ENCODE results near the gene SETD7. TPM values are rescaled to one million over a fixed set of nuclear protein-coding genes. Genes with fewer than 3 reads are reported as not detected.

SETD7 gene
- total and polyA plus RNA-seq, 2 donors (not counting 1 experiment from before 2014, with no cell fraction given): 37.5 to 80.8 TPM

DNA sequence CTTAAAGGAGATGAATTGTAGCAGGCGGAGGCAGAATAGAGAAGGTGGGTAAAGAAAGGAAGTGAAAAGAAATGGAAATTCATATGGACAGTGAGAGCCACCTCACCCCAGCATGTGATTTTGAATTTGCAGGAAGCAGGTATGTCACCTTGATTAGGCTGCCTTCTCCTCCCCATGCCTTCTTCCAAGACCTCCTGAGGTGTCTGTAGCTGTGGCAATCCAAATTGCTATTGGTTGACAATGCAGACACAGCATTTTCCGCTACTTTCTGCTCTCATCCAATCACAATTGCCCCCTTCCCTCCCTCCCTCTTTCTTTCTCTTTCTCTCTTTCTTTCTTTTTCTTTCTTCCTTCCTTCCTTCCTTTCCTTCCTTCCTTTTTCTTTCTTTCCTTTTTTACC is 63.6 kb downstream of the SETD7 start:
- H3K36me3 ChIP-seq (ENCODE audit: control insufficient read depth, insufficient read depth, low read length): no peaks in the 10 kb centered on the region
- H4K20me1 ChIP-seq (ENCODE audit: control insufficient read depth, extremely low read depth, insufficient read depth, low read length): no peaks in the 10 kb centered on the region
- no peaks in the 10 kb centered on the region for H3K27me3 ChIP-seq (ENCODE audit: control insufficient read depth, insufficient read depth, low read length)
- no peaks in the 10 kb centered on the region for H3K79me2 ChIP-seq (ENCODE audit: control insufficient read depth, insufficient read depth, low read length)
- TF ChIP-seq EZH2 (IDR thresholded peaks at IDR 0.05; ENCODE audit: low read length, missing control alignments): no peak
- no peak for TF ChIP-seq CTCF (conservative IDR thresholded peaks at IDR 0.05 in 1 of 2, IDR thresholded peaks at IDR 0.05 in 1 of 2; ENCODE audit: low read depth in 1 of 2, low read length in 2 of 2)
- H2AFZ ChIP-seq (ENCODE audit: low read length): no peak overlapping the region
- H3K4me1 ChIP-seq (ENCODE audit: control insufficient read depth, extremely low read depth, insufficient read depth, low read length): no peaks in the 10 kb centered on the region
- H3K9ac ChIP-seq (ENCODE audit: insufficient read depth, low read length): no peak overlapping the region
- no peak overlapping the region for H3K4me3 ChIP-seq (replicated peaks in 1 of 4; ENCODE audit: control extremely low read depth in 1 of 4, insufficient read depth in 1 of 4, low read depth in 3 of 4, low read length in 4 of 4)
- H3K27ac ChIP-seq (ENCODE audit: insufficient read depth, low read length): no peak overlapping the region
- no peaks in the 10 kb centered on the region for H3K9me3 ChIP-seq (ENCODE audit: control insufficient read depth, insufficient read depth, low read depth, low read length)
- no peak overlapping the region for H3K4me2 ChIP-seq (ENCODE audit: extremely low read depth, insufficient read depth, low read length)
- no peak for DNase-seq (ENCODE audit: low read depth in 2 of 2)

DNA sequence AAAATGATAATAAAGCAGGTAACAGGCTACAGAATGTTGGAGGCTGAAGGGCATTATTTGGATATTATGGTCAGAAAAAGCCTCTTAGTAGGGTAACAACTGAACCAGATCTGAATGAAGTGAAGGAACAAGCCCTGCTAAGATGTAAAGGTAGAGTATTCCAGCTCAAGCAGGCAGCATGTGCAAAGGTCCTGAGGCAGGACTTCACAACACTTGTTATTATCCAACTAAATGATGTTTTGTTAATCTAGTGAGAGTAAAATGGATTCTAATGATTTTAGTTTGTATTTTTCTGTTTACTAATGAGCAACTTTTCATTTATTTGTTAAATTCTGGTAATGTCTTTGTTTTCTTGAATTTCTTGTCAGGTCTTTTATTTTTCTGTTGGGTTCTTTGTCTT is 66.4 kb downstream of the SETD7 start:
- Histone ChIP-seq H3K4me1 (ENCODE audit: control insufficient read depth, extremely low read depth, insufficient read depth, low read length) (no peaks in the 10 kb centered on the region), H3K9ac (ENCODE audit: insufficient read depth, low read length) (no peak overlapping the region), H2AFZ (ENCODE audit: low read length) (no peak overlapping the region), H3K4me3 (replicated peaks in 1 of 4; ENCODE audit: control extremely low read depth in 1 of 4, insufficient read depth in 1 of 4, low read depth in 3 of 4, low read length in 4 of 4) (no peak overlapping the region), H3K9me3 (ENCODE audit: control insufficient read depth, insufficient read depth, low read depth, low read length) (no peaks in the 10 kb centered on the region), H4K20me1 (ENCODE audit: control insufficient read depth, extremely low read depth, insufficient read depth, low read length) (no peaks in the 10 kb centered on the region), H3K79me2 (ENCODE audit: control insufficient read depth, insufficient read depth, low read length) (no peaks in the 10 kb centered on the region), H3K4me2 (ENCODE audit: extremely low read depth, insufficient read depth, low read length) (no peak overlapping the region), H3K27me3 (ENCODE audit: control insufficient read depth, insufficient read depth, low read length) (no peaks in the 10 kb centered on the region), H3K27ac (ENCODE audit: insufficient read depth, low read length) (no peak overlapping the region), H3K36me3 (ENCODE audit: control insufficient read depth, insufficient read depth, low read length) (no peaks in the 10 kb centered on the region)
- DNase-seq (ENCODE audit: low read depth in 2 of 2): no peak
- TF ChIP-seq EZH2 (IDR thresholded peaks at IDR 0.05; ENCODE audit: low read length, missing control alignments) (no peak), CTCF (conservative IDR thresholded peaks at IDR 0.05 in 1 of 2, IDR thresholded peaks at IDR 0.05 in 1 of 2; ENCODE audit: low read depth in 1 of 2, low read length in 2 of 2) (no peak)

DNA sequence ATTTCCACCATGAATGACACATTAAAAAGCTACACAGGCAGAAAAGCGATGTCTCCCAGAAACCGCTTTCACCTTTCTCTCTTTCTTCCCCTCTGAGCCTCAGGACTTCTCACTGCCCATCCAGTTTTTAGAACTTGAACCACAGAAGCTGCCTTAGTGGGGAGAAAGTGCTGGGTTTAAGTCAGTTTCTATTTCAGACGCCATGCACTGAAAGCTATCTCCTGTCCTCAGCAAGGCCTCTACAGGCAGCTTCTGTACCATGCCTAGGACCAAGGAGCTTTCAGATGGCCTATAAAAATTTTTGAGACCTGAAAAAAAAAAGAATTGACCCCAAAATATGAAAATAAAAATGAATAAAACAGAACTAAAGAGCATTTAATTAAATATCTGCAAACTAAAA is 67.6 kb downstream of the SETD7 start:
- Histone ChIP-seq H3K9ac (ENCODE audit: insufficient read depth, low read length) (no peak overlapping the region), H4K20me1 (ENCODE audit: control insufficient read depth, extremely low read depth, insufficient read depth, low read length) (no peaks in the 10 kb centered on the region), H3K9me3 (ENCODE audit: control insufficient read depth, insufficient read depth, low read depth, low read length) (no peaks in the 10 kb centered on the region), H2AFZ (ENCODE audit: low read length) (no peak overlapping the region), H3K4me3 (replicated peaks in 1 of 4; ENCODE audit: control extremely low read depth in 1 of 4, insufficient read depth in 1 of 4, low read depth in 3 of 4, low read length in 4 of 4) (no peak overlapping the region), H3K4me1 (ENCODE audit: control insufficient read depth, extremely low read depth, insufficient read depth, low read length) (no peaks in the 10 kb centered on the region), H3K27me3 (ENCODE audit: control insufficient read depth, insufficient read depth, low read length) (no peaks in the 10 kb centered on the region), H3K27ac (ENCODE audit: insufficient read depth, low read length) (no peak overlapping the region), H3K4me2 (ENCODE audit: extremely low read depth, insufficient read depth, low read length) (no peak overlapping the region), H3K36me3 (ENCODE audit: control insufficient read depth, insufficient read depth, low read length) (no peaks in the 10 kb centered on the region), H3K79me2 (ENCODE audit: control insufficient read depth, insufficient read depth, low read length) (no peaks in the 10 kb centered on the region)
- DNase-seq (ENCODE audit: low read depth in 2 of 2): no peak
- TF ChIP-seq CTCF (conservative IDR thresholded peaks at IDR 0.05 in 1 of 2, IDR thresholded peaks at IDR 0.05 in 1 of 2; ENCODE audit: low read depth in 1 of 2, low read length in 2 of 2): no peak
- no peak for TF ChIP-seq EZH2 (IDR thresholded peaks at IDR 0.05; ENCODE audit: low read length, missing control alignments)

All from fibroblast of lung (primary cell).